HepG2 (cell line): ENCODE results near the gene UBAP1L. TPM values are rescaled to one million over a fixed set of nuclear protein-coding genes. Genes with fewer than 3 reads are reported as not detected.

ENCODE experiments used
- AGO2 ChIP-seq: fragments of 200-400 bp; formaldehyde crosslinking; optimal IDR thresholded peaks from 2 replicates; pipeline ENCODE3; 2017; ENCODE audit warnings: mild to moderate bottlenecking, low read depth, low read length, moderate library complexity
- ARID2 ChIP-seq: sonication (generic); formaldehyde crosslinking; IDR thresholded peaks from 2 replicates; pipeline ENCODE4 v1.8.1; 2022; ENCODE audit warnings: mild to moderate bottlenecking, missing genetic modification reagents, borderline replicate concordance
- ATF2 ChIP-seq: sonication (generic); formaldehyde crosslinking; IDR thresholded peaks from 2 replicates; pipeline ENCODE4 v1.4.0; 2020; ENCODE audit warnings: missing genetic modification reagents
- CAMTA2 ChIP-seq: sonication (generic); formaldehyde crosslinking; IDR thresholded peaks from 2 replicates; pipeline ENCODE4 v1.4.0; 2020; ENCODE audit warnings: mild to moderate bottlenecking, missing genetic modification reagents, borderline replicate concordance
- CENPBD1 ChIP-seq: sonication (generic); formaldehyde crosslinking; IDR thresholded peaks from 2 replicates; pipeline ENCODE4 v1.8.0; 2022; ENCODE audit warnings: missing genetic modification reagents, low read depth, mild to moderate bottlenecking, borderline replicate concordance
- DMAP1 ChIP-seq: IDR thresholded peaks from 2 replicates; pipeline ENCODE4 v1.6.1; 2016
- DRAP1 ChIP-seq: IDR thresholded peaks from 2 replicates; pipeline ENCODE4 v1.6.1; 2016; ENCODE audit warnings: missing genetic modification reagents, missing compliant biosample characterization
- ETV6 ChIP-seq: sonication (generic); formaldehyde crosslinking; conservative IDR thresholded peaks from 2 replicates; pipeline ENCODE4 v1.4.0; 2020; ENCODE audit warnings: missing genetic modification reagents
- HNF4A ChIP-seq: sonication (generic); formaldehyde crosslinking; IDR thresholded peaks from 2 replicates; pipeline ENCODE4 v1.4.0; 2020; ENCODE audit warnings: missing genetic modification reagents
- HNRNPK ChIP-seq: fragments of 200-400 bp; formaldehyde crosslinking; IDR thresholded peaks from 2 replicates; pipeline ENCODE4 v1.6.1; 2018; ENCODE audit warnings: low read length, low read depth, moderate library complexity, mild to moderate bottlenecking; ENCODE audit not compliant: poor library complexity, severe bottlenecking
- KDM5A ChIP-seq: fragments of 200-600 bp; sonication (generic); IDR thresholded peaks from 2 replicates; pipeline ENCODE4 v1.7.0; 2018; ENCODE audit warnings: antibody characterized with exemption, mild to moderate bottlenecking, low read length, borderline replicate concordance
- KLF15 ChIP-seq: sonication (generic); formaldehyde crosslinking; IDR thresholded peaks from 2 replicates; pipeline ENCODE4 v1.8.1; 2023; ENCODE audit warnings: borderline replicate concordance, mild to moderate bottlenecking, inconsistent platforms, missing genetic modification reagents, mixed read lengths
- NFYB ChIP-seq: sonication (generic); formaldehyde crosslinking; IDR thresholded peaks from 2 replicates; pipeline ENCODE4 v1.4.0; 2020; ENCODE audit warnings: missing genetic modification reagents
- PHF8 ChIP-seq: sonication (generic); formaldehyde crosslinking; IDR thresholded peaks from 2 replicates; pipeline ENCODE4 v1.5.0; 2020; ENCODE audit warnings: missing genetic modification reagents
- PREB ChIP-seq: sonication (generic); formaldehyde crosslinking; IDR thresholded peaks from 2 replicates; pipeline ENCODE4 v1.4.0; 2020; ENCODE audit warnings: missing genetic modification reagents
- SP5 ChIP-seq: IDR thresholded peaks from 2 replicates; pipeline ENCODE4 v1.6.1; 2016; ENCODE audit warnings: low read depth, borderline replicate concordance
- STAT5B ChIP-seq: sonication (generic); formaldehyde crosslinking; IDR thresholded peaks from 2 replicates; pipeline ENCODE4 v1.4.0; 2020; ENCODE audit warnings: missing genetic modification reagents
- TBX3 ChIP-seq: fragments of 450-650 bp; IDR thresholded peaks from 2 replicates; pipeline ENCODE4 v1.6.1; 2017; ENCODE audit warnings: antibody characterized with exemption, mild to moderate bottlenecking, inconsistent platforms, borderline replicate concordance
- TOPORS ChIP-seq: sonication (generic); formaldehyde crosslinking; IDR thresholded peaks from 2 replicates; pipeline ENCODE4 v1.8.0; 2023; ENCODE audit warnings: mild to moderate bottlenecking, missing genetic modification reagents
- ZNF10 ChIP-seq: sonication (generic); formaldehyde crosslinking; IDR thresholded peaks from 2 replicates; pipeline ENCODE4 v1.4.0; 2020; ENCODE audit warnings: mild to moderate bottlenecking, low read depth, missing genetic modification reagents, borderline replicate concordance
- ZNF24 ChIP-seq: fragments of 450-650 bp; IDR thresholded peaks from 2 replicates; pipeline ENCODE4 v1.6.1; 2017; ENCODE audit warnings: antibody characterized with exemption, mild to moderate bottlenecking
- ZNF333 ChIP-seq: sonication (generic); formaldehyde crosslinking; IDR thresholded peaks from 2 replicates; pipeline ENCODE4 v1.4.0; 2020; ENCODE audit warnings: mild to moderate bottlenecking, missing genetic modification reagents, borderline replicate concordance
- ZNF33A ChIP-seq: sonication (generic); formaldehyde crosslinking; IDR thresholded peaks from 2 replicates; pipeline ENCODE4 v1.5.1; 2020; ENCODE audit warnings: missing genetic modification reagents, mild to moderate bottlenecking, moderate library complexity, borderline replicate concordance
- ZNF33B ChIP-seq: sonication (generic); formaldehyde crosslinking; IDR thresholded peaks from 2 replicates; pipeline ENCODE4 v1.5.1; 2020; ENCODE audit warnings: mild to moderate bottlenecking, missing genetic modification reagents
- ZNF530 ChIP-seq: sonication (generic); formaldehyde crosslinking; IDR thresholded peaks from 2 replicates; pipeline ENCODE4 v1.5.0; 2020; ENCODE audit warnings: low read depth, mild to moderate bottlenecking, missing genetic modification reagents
- ZNF704 ChIP-seq: sonication (generic); formaldehyde crosslinking; IDR thresholded peaks from 2 replicates; pipeline ENCODE4 v1.8.1; 2023; ENCODE audit warnings: mild to moderate bottlenecking, inconsistent platforms, moderate library complexity, missing genetic modification reagents, borderline replicate concordance
- polyA plus RNA-seq, 8 experiments: library from polyadenylated mRNA; depleted of rRNA in 3 of 8; stranded (reverse) in 7 of 8; unstranded in 1 of 8; fragments of >200 nt; fragmentation: Illumina TruSeq in 4 of 8; extraction: Trizol in 4 of 8; gene quantifications; 2 replicates each; pipeline versions ENCODE4 v1.2.1 to v1.2.3, GENCODE V29; 2011 to 2016; ENCODE audit warnings: low read depth in 4 of 8, missing spikeins in 1 of 8, mixed read lengths in 1 of 8; ENCODE audit not compliant: insufficient read depth in 1 of 8
- total RNA-seq, 5 experiments: library from RNA; depleted of rRNA; stranded (reverse); fragments of >200 nt; fragmentation: Illumina TruSeq; extraction: Trizol; gene quantifications; 2 replicates each; pipeline ENCODE4 v1.2.3, GENCODE V29; 2016; ENCODE audit warnings: low read depth in 1 of 5

UBAP1L gene
- total and polyA plus RNA-seq, 2 of the 13 experiments (the other 11 are each of a cell fraction or from before 2014, with no cell fraction given), result 0.86 to 1.4 TPM

GRCh38 chr15:65044724-65045481 lies 70.1 kb downstream of the UBAP1L start, which contains the start of gene SLC51B (continued):
- TF ChIP-seq CENPBD1 (CRISPR knock-in tag) (no peak), HNF4A (CRISPR knock-in tag) (peak; percentile 79; the same call in 1 of the 2 replicates), TOPORS (CRISPR knock-in tag) (0 out of 2 replicates have a peak, but pooled peaks have one; percentile 8), STAT5B (no peak), ZNF24 (0 out of 2 replicates have a peak, but pooled peaks have one; percentile 25), TBX3 (0 out of 2 replicates have a peak, but pooled peaks have one; percentile 54), AGO2 (no peak), KLF15 (CRISPR knock-in tag) (no peak; the same call in 1 of the 2 replicates), CAMTA2 (0 out of 2 replicates have a peak, but pooled peaks have one; percentile 66), PREB (CRISPR knock-in tag) (no peak), ZNF704 (no peak), HNRNPK (no peak), ZNF10 (CRISPR knock-in tag) (no peak), SP5 (peak; percentile 84; the same call in 1 of the 2 replicates), ZNF333 (CRISPR knock-in tag) (no peak), ARID2 (CRISPR knock-in tag) (no peak), ZNF33A (CRISPR knock-in tag) (no peak), ATF2 (CRISPR knock-in tag) (peak; percentile 67; the same call in 1 of the 2 replicates), DRAP1 (peak; percentile 70), NFYB (CRISPR knock-in tag) (no peak), ZNF33B (CRISPR knock-in tag) (peak; percentile 85; the same call in 1 of the 2 replicates), DMAP1 (CRISPR knock-in tag) (peak; percentile 48; the same call in 1 of the 2 replicates), ZNF530 (no peak), PHF8 (CRISPR knock-in tag) (peak; percentile 49; the same call in 1 of the 2 replicates), ETV6 (CRISPR knock-in tag) (0 out of 2 replicates have a peak, but pooled peaks have one; percentile 24), KDM5A (no peak)
